ENCODE measurements around the gene ADD2.
"Not testable (repeated sequence)": the region's sequence is repeated elsewhere in the genome, so short reads cannot be mapped to it uniquely, and the experiment has no call there.

The ADD2 gene

DNA sequence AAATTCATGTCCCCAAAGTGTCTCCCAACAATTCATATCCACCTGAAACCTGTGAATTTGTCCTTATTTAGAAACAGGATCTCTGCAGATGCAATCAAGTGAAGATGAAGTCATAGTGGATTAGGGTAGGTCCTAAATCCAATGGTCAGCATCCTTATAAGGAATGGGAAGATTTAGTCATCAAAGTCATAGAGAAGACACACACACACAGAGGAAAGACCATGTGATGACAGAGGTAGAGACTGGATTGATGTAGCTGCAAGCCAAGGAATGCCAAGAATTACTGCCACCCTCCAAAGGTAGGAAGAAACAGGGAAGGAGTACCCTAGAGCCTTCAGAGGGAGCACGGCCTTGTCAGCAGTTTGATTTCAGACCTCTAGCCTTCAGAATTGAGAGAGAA is 17.7 kb downstream of the ADD2 start:
- DNase-seq = no peak

DNA sequence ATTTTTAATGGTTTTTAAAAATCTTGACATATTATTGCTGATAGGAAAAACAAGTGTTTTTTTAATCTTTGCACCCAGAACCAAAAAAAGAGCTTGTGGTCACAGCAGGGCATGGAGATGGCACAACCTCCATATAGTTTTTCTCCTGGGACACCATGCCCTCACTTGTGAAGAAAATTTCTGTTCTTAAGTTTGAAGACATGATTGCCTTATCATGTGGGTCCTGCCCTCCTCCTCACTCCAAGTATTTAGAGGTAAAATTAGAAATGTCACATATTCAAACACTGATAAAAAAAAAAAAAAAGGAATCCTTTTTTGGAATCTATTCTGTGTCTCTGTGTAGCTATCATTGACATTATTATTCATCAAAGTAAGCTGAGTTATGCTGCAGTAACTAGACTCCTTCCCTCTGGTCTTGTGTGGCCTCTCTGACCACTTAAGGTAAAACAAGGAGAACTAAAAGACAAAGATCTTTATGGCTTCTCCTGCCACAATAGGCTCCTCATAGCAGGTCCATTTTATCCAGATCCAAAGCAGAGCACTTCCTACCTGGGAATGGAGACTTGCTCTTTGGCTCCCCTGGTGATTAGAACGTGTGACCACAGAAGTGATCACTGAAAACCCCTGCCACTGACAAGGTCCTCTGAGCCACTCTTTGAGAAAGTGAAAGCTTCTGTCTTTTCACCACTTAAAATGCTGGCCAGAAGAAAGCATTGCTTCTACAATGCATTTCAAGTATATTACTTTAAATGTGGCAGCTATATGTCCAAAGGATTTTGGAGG is 19.8 kb downstream of the ADD2 start:
- no peak for DNase-seq

DNA sequence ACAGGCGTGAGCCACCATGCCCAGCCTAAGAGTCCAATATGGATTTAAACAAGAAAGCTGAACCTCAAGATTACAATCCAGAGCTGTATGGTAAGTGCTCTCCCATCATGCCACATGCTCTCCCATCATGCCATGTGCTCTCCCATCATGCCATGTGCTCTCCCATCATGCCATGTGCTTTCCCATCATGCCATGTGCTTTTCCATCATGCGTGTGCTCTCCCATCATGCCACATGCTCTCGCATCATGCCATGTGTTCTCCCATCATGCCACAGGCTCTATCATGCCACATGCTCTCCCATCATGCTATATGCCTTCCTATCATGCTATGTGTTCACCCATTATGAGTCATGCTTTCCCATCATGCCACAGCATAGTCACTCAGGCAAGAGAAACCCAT is 20.7 kb downstream of the ADD2 start:
- DNase-seq = no peak

GRCh38 chr2:70746094-70746974 is 21.7 kb downstream of the ADD2 start:
- DNase-seq = no peak

DNA sequence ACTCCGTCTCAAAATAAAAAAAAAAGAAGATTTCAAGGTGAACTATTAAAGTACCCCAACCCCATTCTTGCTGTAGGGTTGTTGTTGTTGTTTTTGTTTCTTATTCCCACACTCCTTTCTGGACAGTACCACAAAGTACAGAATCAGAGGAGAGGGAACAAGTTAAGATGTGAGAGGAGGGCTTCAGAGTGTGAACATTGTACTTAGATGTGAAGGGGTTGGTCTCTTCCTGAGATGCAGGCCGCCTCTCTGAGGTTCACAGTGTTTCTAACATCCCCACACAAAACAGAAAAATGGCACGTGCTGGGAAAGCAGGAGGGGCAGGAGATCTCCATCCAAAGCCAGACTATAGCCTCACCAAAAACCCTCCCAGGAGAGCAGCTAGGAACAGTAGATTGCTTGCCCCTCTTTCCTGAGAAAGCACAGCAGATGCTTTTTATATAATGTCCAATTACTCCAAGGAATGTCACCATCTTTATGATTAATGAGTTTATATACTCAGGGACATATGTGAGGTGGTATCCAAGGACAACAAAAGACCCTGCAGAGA is 22.6 kb downstream of the ADD2 start:
- DNase-seq = no peak

DNA sequence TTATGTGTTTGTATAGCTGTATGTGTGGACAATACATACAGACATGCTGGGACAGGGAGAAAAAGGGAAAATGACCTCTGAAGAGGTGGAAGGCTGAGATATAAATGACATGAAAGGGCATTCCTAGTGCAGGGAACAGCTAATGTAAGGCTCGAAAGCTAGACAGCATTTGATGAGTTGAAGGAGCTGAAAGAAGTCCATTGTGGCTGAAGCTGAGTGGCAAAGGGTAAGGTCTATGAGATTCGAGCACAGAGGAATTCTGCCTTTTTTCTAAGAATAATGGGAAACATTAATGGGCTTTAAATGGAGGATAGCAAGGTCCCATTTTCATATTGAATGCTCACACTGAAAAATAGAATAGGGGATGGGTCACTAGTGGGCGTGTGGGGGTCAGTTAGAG is 23.6 kb downstream of the ADD2 start:
- DNase-seq = no peak

DNA sequence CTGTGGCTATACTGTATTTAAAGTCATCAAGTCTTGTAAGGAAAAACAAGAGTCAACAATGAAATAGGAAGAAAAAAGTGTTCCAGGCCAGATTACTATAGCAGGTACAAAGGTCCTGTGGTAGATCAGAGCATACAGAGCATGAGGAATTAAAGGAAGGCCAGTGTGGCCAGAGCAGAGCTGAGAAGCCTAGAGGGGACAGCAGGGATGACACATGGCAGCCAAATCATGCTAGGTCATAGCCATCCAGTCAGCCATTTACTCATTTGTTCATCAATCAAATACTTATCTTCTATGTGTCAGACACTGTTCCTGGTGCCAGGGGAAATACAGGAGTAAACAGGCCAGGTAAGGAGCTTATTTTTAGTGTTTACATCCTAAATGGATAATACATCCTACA is 24.3 kb downstream of the ADD2 start:
- DNase-seq = no peak

GRCh38 chr2:70743068-70743467 is 24.9 kb downstream of the ADD2 start:
- DNase-seq = no peak

- not testable (repeated sequence) for DNase-seq
These were observed 28.5 kb downstream of the ADD2 start for GRCh38 chr2:70739492-70739891.

DNA sequence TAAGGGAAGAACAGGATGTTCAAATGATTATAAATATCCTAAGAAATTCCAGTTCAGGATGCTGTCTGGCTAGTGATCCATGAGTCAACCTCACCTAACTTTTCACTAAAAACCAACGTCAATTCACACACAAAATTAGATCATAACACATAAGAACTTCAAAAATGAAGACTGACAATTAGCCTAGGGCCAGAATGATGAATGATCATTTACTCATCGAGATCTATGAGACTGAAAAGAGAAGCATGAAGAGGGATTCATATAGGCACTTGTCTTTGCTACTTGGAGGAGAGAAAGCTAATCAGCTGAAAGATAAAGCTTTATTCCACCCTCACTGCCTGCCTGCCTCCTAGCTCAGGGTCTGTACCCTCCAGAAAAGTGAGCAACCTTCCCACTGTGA is 29.8 kb downstream of the ADD2 start:
- DNase-seq = no peak

DNA sequence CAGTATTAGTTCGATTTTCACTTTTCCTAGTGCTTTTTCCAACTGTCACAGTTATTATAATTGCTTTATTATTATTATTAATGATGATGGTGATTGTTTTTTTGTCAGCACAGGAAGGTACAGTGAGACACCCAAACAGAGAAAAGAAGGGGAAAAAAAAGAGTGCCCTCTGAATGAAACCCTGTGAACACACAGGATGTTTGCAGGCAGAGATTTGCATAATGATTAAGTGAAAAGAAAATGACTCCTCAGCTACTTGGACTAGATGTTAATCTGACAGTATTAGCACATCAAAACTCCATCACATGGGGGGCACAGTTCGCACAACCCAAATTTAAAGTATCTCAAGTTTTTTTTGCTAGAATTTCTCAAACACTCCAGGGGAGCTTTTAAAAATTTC is 32.9 kb downstream of the ADD2 start:
- DNase-seq = no peak

DNA sequence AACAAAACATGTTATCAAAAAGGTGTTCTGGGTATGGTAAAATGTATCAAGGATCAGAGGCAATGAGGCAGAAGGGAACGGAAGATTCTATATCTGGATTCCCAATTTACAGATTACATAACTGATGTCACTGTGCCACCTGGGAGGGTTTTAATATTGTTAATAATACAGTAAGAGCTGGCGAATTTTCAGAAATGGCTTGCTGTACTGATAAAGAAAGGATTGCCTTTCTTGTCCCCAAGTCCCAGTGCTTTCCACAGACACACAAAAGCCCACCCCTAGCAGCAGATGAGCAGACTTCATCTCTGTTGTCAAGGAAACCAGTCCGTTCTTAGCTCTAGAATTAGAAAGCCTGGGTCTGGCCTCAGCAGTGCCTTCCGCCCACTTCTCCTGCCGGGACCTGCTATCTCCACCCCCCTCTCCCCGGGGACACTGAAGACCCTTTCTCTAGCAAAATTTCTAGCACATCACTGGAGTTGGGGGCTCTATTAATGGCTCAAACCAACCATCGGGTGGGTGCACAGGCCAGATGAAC is 34.3 kb downstream of the ADD2 start:
- DNase-seq = no peak

- DNase-seq = no peak
These were observed 35.0 kb downstream of the ADD2 start for GRCh38 chr2:70732766-70733645.

DNA sequence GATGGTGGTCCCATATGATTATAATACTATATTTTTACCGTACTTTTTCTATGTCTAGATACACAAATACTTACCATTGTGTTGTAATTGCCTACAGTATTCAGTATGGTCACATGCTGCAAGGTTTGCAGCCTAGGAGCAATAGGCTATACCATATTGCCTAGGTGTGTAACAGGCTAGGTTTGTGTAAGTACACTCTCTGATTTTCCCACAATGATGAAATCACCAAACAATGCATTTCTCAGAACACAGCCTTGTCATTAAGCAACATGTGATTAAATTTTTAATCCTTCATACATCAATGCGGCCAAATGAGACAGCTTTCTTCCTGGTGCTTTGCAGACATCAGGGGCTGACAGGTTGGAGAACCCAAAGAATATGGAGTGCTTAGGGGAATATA is 37.3 kb downstream of the ADD2 start:
- no peak for DNase-seq

- no peak for DNase-seq
These were observed 38.4 kb downstream of the ADD2 start for GRCh38 chr2:70729647-70730046.

DNA sequence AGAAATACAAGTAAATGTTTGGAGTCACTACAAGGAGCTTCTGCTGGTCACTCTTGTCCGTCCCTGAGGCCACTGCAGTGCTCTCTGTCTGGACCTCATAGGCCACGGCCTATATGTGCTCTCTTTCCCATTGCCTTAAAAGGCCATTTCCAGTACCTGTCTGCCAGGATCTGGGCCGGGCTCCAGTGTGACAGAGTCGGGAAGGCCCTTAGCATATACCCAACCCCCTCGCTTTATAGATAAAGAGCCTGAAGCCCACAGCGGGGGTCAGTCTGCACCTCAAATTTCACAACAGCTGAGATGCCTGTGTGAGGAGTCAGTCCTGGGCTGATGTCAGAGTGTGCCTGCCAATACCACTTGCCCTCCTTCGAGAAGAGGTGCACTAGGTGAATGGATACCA is 39.9 kb downstream of the ADD2 start:
- DNase-seq = no peak

- no peak for DNase-seq
These were observed 40.9 kb downstream of the ADD2 start for GRCh38 chr2:70726947-70727725.

- no peak for DNase-seq
These were observed 42.5 kb downstream of the ADD2 start for GRCh38 chr2:70725505-70725904.

DNA sequence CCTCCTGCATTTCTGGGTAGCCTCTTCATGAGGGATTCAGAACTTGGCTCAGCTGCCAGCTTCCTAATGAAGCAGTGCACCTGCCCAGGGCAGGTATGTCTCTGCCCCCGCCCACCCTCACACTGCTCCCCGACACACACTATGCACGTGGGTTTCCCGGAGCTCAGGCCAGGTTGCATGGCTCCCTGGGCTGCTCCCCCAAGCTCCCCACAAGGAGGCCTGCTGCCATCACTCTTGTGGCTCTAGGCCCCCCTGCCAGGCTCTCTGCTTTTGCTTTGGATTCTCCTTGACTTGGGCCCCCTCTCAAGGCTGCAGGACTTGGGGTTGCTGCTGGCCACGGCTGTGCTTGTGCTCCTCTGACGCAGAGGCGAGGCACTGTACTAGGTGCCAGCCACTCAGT is 43.6 kb downstream of the ADD2 start:
- no peak for DNase-seq

DNA sequence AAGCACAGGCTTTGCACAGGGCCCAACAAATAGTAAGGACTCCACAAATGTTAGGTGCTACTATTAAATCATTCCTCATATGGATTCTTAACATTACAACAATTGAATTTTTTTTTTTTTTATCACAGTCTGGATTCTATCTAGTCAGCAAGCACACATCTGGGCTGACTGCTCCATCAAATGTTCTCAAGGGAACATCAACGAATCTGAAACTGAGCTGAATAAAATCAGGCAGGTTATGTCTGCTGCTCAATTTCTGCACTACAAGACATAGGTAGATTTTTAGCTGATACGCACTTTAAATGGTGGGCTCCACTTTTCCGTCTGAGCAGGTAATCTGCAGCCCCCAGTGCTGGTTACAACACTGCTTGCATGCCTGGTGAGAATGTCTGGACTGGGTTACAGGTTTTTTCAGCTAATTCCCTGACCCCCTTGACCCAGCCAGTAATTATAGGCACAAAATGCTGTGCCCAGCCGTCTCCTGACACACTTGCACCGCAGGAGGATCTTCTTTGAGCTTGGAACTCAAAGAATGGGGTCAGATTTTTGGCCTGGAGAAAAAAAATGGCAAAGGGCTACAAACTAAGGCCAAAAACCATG is 44.6 kb downstream of the ADD2 start:
- DNase-seq = no peak

- DNase-seq = no peak
These were observed 47.9 kb downstream of the ADD2 start for GRCh38 chr2:70720124-70720523.

All from activated CD4-positive, CD25-positive, alpha-beta regulatory T cell (primary cell).